HepG2 (cell line): ENCODE results near the gene TMEM270. TPM values are rescaled to one million over a fixed set of nuclear protein-coding genes. Genes with fewer than 3 reads are reported as not detected.
"Not testable (repeated sequence)": the region's sequence is repeated elsewhere in the genome, so short reads cannot be mapped to it uniquely, and the experiment has no call there.

ENCODE experiments used
- ATAC-seq: fragments of 200-7000 bp; cut with Tn5 transposase; 3 replicates; pipeline ENCODE4 v1.9.1; 2020; ENCODE audit warnings: mild to moderate bottlenecking, moderate library complexity
- BruUV-seq: library from RNA; stranded (reverse); fragments of 400-500 nt; replicated peaks from 2 replicates; lab custom pipeline; 2021; lab: Mats Ljungman, UMichigan
- CTCF ChIA-PET: fragments of 300-600 bp; formaldehyde crosslinking; extraction: SDS; loops from one replicate; lab custom pipeline; 2021; ENCODE audit warnings: low total read pairs, inconsistent platforms, low intra/inter-chr PET ratio; lab: Yijun Ruan, JAX
- POLR2A ChIA-PET: fragments of 350-600 bp; sonication (Branson Sonifier 250); formaldehyde crosslinking; loops from one replicate; lab custom pipeline; 2020; ENCODE audit warnings: antibody characterized with exemption, inconsistent platforms; lab: Yijun Ruan, JAX
- DNase-seq: peaks from one replicate; pipeline ENCODE4 v3.0.0-alpha.2; 2015; ENCODE audit warnings: low spot score
- FAIRE-seq: peaks from 3 replicates; lab custom pipeline; 2011; peaks lifted over from hg19 to GRCh38; lab: Jason Lieb, UNC
- H2AFZ ChIP-seq: one replicate; pipeline ENCODE4 v1.6.1; 2011; ENCODE audit warnings: low read length, inconsistent platforms
- H3K27ac ChIP-seq: fragments of 300-600 bp; 3 replicates; pipeline ENCODE4 v1.8.0; 2011; ENCODE audit warnings: mixed run types, mild to moderate bottlenecking, mixed read lengths, low read length, inconsistent platforms; ENCODE audit not compliant: insufficient read depth; ENCODE audit errors: extremely low read length
- H3K27me3 ChIP-seq, 2 experiments: fragments of 200-600 bp in 1 of 2; 2 replicates in 1 of 2; 3 replicates in 1 of 2; pipeline versions ENCODE4 v1.6.0 to v1.8.0; 2011; ENCODE audit warnings: low read length in 2 of 2, mild to moderate bottlenecking in 2 of 2, moderate library complexity in 2 of 2, inconsistent platforms in 1 of 2; ENCODE audit not compliant: insufficient read depth in 2 of 2, control insufficient read depth in 1 of 2
- H3K36me3 ChIP-seq, 2 experiments: fragments of 200-600 bp in 1 of 2; replicated peaks in 1 of 2; 2 replicates in 1 of 2; 3 replicates in 1 of 2; pipeline versions ENCODE4 v1.5.1 to v1.8.0; 2011; ENCODE audit warnings: low read length in 2 of 2, inconsistent platforms in 1 of 2; ENCODE audit not compliant: insufficient read depth in 2 of 2, control insufficient read depth in 1 of 2
- H3K4me1 ChIP-seq: 2 replicates; pipeline ENCODE4 v1.5.1; 2012; ENCODE audit warnings: low read length, inconsistent platforms; ENCODE audit not compliant: insufficient read depth
- H3K4me2 ChIP-seq: 2 replicates; pipeline ENCODE4 v1.6.0; 2011; ENCODE audit warnings: low read depth, low read length, inconsistent platforms
- H3K4me3 ChIP-seq, 3 experiments: fragments of 200-600 bp in 1 of 3; sonication (generic), shearing (Covaris generic) in 1 of 3; replicated peaks in 1 of 3; 2 replicates each; pipeline ENCODE4 v1.5.1; 2011 to 2016; ENCODE audit warnings: low read length in 3 of 3, inconsistent platforms in 2 of 3, low read depth in 2 of 3, mild to moderate bottlenecking in 2 of 3, control low read depth in 1 of 3, mixed read lengths in 1 of 3; ENCODE audit not compliant: insufficient read depth in 1 of 3
- H3K79me2 ChIP-seq: one replicate; pipeline ENCODE4 v1.6.1; 2011; ENCODE audit warnings: low read length, inconsistent platforms; ENCODE audit not compliant: insufficient read depth
- H3K9ac ChIP-seq: 2 replicates; pipeline ENCODE4 v1.6.0; 2011; ENCODE audit warnings: mild to moderate bottlenecking, low read depth, low read length, inconsistent platforms; ENCODE audit not compliant: insufficient read depth
- H3K9me3 ChIP-seq: 2 replicates; pipeline ENCODE4 v1.5.1; 2012; ENCODE audit warnings: mild to moderate bottlenecking, low read length
- H4K20me1 ChIP-seq: 2 replicates; pipeline ENCODE4 v1.6.0; 2011; ENCODE audit warnings: inconsistent platforms, mild to moderate bottlenecking, low read length, moderate library complexity; ENCODE audit not compliant: insufficient read depth
- ATF7-NPFF ChIP-seq: sonication (generic); formaldehyde crosslinking; IDR thresholded peaks from 2 replicates; pipeline ENCODE4 v1.8.1; 2023; ENCODE audit warnings: mild to moderate bottlenecking, low read depth, missing genetic modification reagents, moderate library complexity
- CBX2 ChIP-seq, 2 experiments: fragments of 200-600 bp in 1 of 2; sonication (generic); formaldehyde crosslinking in 1 of 2; IDR thresholded peaks; 2 replicates each; pipeline versions ENCODE4 v1.7.0 to v1.8.1; 2018 to 2022; ENCODE audit warnings: low read depth in 2 of 2, low read length in 1 of 2, mild to moderate bottlenecking in 1 of 2, missing genetic modification reagents in 1 of 2
- FOXO1 ChIP-seq: sonication (generic); formaldehyde crosslinking; IDR thresholded peaks from 2 replicates; pipeline ENCODE4 v1.4.0; 2020; ENCODE audit warnings: missing genetic modification reagents
- KDM1A ChIP-seq: IDR thresholded peaks from 2 replicates; pipeline ENCODE4 v1.6.1; 2016; ENCODE audit warnings: missing compliant biosample characterization
- KLF15 ChIP-seq: sonication (generic); formaldehyde crosslinking; IDR thresholded peaks from 2 replicates; pipeline ENCODE4 v1.8.1; 2023; ENCODE audit warnings: borderline replicate concordance, mild to moderate bottlenecking, inconsistent platforms, missing genetic modification reagents, mixed read lengths
- PHF20 ChIP-seq: sonication (generic); formaldehyde crosslinking; IDR thresholded peaks from 2 replicates; pipeline ENCODE4 v1.5.0; 2020; ENCODE audit warnings: mild to moderate bottlenecking, missing genetic modification reagents
- PHF5A ChIP-seq: IDR thresholded peaks from one replicate; pipeline ENCODE4 v1.6.1; 2018; ENCODE audit warnings: low read depth, missing genetic modification reagents; ENCODE audit not compliant: unreplicated experiment
- POLR2AphosphoS5 ChIP-seq: IDR thresholded peaks from 2 replicates; pipeline ENCODE4 v1.6.1; 2012; ENCODE audit warnings: low read depth, low read length
- SOX6 ChIP-seq, 2 experiments: fragments of 450-650 bp in 1 of 2; sonication (generic) in 1 of 2; formaldehyde crosslinking in 1 of 2; IDR thresholded peaks; 2 replicates each; pipeline versions ENCODE4 v1.4.0 to v1.6.1; 2017 to 2020; ENCODE audit warnings: antibody characterized with exemption in 1 of 2, mild to moderate bottlenecking in 1 of 2, missing genetic modification reagents in 1 of 2
- UBTF ChIP-seq: sonication (generic); formaldehyde crosslinking; IDR thresholded peaks from 2 replicates; pipeline ENCODE4 v1.4.0; 2020; ENCODE audit warnings: mild to moderate bottlenecking, missing genetic modification reagents
- ZFAT ChIP-seq: sonication (generic); formaldehyde crosslinking; conservative IDR thresholded peaks from 2 replicates; pipeline ENCODE4 v1.8.1; 2023; ENCODE audit warnings: missing genetic modification reagents, inconsistent platforms
- ZNF136 ChIP-seq: sonication (generic); formaldehyde crosslinking; IDR thresholded peaks from 2 replicates; pipeline ENCODE4 v1.8.1; 2022; ENCODE audit warnings: low read depth, mild to moderate bottlenecking, moderate library complexity, missing genetic modification reagents
- ZNF556 ChIP-seq: sonication (generic); formaldehyde crosslinking; IDR thresholded peaks from 2 replicates; pipeline ENCODE4 v1.4.0; 2020; ENCODE audit warnings: mild to moderate bottlenecking, missing genetic modification reagents, borderline replicate concordance
- ZUFSP ChIP-seq: sonication (generic); formaldehyde crosslinking; IDR thresholded peaks from 2 replicates; pipeline ENCODE4 v1.9.0; 2021; ENCODE audit warnings: missing genetic modification reagents, mild to moderate bottlenecking, borderline replicate concordance
- WGBS: methylation state at CpG from one replicate; pipeline ENCODE4 v1.1.6; 2017; ENCODE audit warnings: low lambda C conversion rate; 5-methylcytosine and 5-hydroxymethylcytosine counted together
- in situ Hi-C: cut with HindIII; loops from 2 replicates; pipeline ENCODE4 v1.10.0; 2017; ENCODE audit warnings: low pct_unique_long_range_greater_than_20kb; ENCODE audit not compliant: extremely low pct_ligation_motif_present
- intact Hi-C: fragments of 100-400 bp; cut with micrococcal nuclease; formaldehyde crosslinking; loops from one replicate; pipeline ENCODE4 v1.10.0; 2022; ENCODE audit not compliant: unreplicated experiment
- polyA plus RNA-seq, 8 experiments: library from polyadenylated mRNA; depleted of rRNA in 3 of 8; stranded (reverse) in 7 of 8; unstranded in 1 of 8; fragments of >200 nt; fragmentation: Illumina TruSeq in 4 of 8; extraction: Trizol in 4 of 8; gene quantifications; 2 replicates each; pipeline versions ENCODE4 v1.2.1 to v1.2.3, GENCODE V29; 2011 to 2016; ENCODE audit warnings: low read depth in 4 of 8, missing spikeins in 1 of 8, mixed read lengths in 1 of 8; ENCODE audit not compliant: insufficient read depth in 1 of 8
- total RNA-seq, 5 experiments: library from RNA; depleted of rRNA; stranded (reverse); fragments of >200 nt; fragmentation: Illumina TruSeq; extraction: Trizol; gene quantifications; 2 replicates each; pipeline ENCODE4 v1.2.3, GENCODE V29; 2016; ENCODE audit warnings: low read depth in 1 of 5

TMEM270 gene
- total and polyA plus RNA-seq, 2 of the 13 experiments (the other 11 are each of a cell fraction or from before 2014, with no cell fraction given) = not detected

GRCh38 chr7:73820013-73820412, 40.9 kb upstream of the TMEM270 start:
- CTCF ChIA-PET = no interaction called here
- in situ Hi-C loops = no loop called here
- ATAC-seq = no peak

GRCh38 chr7:73821597-73822285, 39.2 kb upstream of the TMEM270 start:
- DNase-seq, in situ Hi-C loops, CTCF ChIA-PET, H3K27ac ChIP-seq, FAIRE-seq, H3K4me3 ChIP-seq, H2AFZ ChIP-seq, H4K20me1 ChIP-seq, ATAC-seq, H3K36me3 ChIP-seq, intact Hi-C loops, H3K9ac ChIP-seq, BruUV-seq, H3K79me2 ChIP-seq, H3K4me2 ChIP-seq, H3K9me3 ChIP-seq: not testable (repeated sequence)
- Histone ChIP-seq H3K4me1 (peaks cover 21% of the 10 kb centered on the region), H3K27me3 (peaks cover 0 to 26% of the 10 kb centered on the region in 2 experiments; a peak in 3 of 5 replicates)
- 67% methylated on average over 14 of the region's 14 CpGs for WGBS
- POLR2A ChIA-PET = interaction anchor here (0.8 to 1.5 kb wide), 3 partner anchors 9 to 21 kb away, joined by 3 to 4 read pairs (median 3); partner anchors contain the start of genes CLDN4 and METTL27

More at GRCh38 chr7:73820013-73820412, 40.9 kb upstream of the TMEM270 start:
- no peak for DNase-seq
- no TSS peak for BruUV-seq
- H3K9ac ChIP-seq = no peak overlapping the region
- FAIRE-seq = no peak
- H3K9me3 ChIP-seq = no peaks in the 10 kb centered on the region
- H3K4me3 ChIP-seq = no peak overlapping the region
- no peaks in the 10 kb centered on the region for H3K79me2 ChIP-seq
- intact Hi-C loops = no loop called here
- no peaks in the 10 kb centered on the region for H4K20me1 ChIP-seq
- no peak overlapping the region for H3K4me2 ChIP-seq
- TF ChIP-seq CBX2 (IDR thresholded peaks at IDR 0.05; ENCODE audit: low read depth, low read length) (no peak), CBX2 (CRISPR knock-in tag; IDR thresholded peaks at IDR 0.05; ENCODE audit: low read depth) (no peak), POLR2AphosphoS5 (no peak), KLF15 (CRISPR knock-in tag) (no peak), PHF20 (CRISPR knock-in tag) (no peak), ATF7-NPFF (CRISPR knock-in tag) (no peak), UBTF (CRISPR knock-in tag) (no peak), ZFAT (CRISPR knock-in tag) (no peak), ZNF136 (CRISPR knock-in tag) (no peak), ZUFSP (CRISPR knock-in tag) (no peak), KDM1A (no peak), FOXO1 (no peak), ZNF556 (CRISPR knock-in tag) (no peak), SOX6 (IDR thresholded peaks at IDR 0.05) (no peak), SOX6 (CRISPR knock-in tag; IDR thresholded peaks at IDR 0.05) (no peak), PHF5A (CRISPR knock-in tag) (no peak)
- peaks cover 0 to 18% of the 10 kb centered on the region in 2 experiments; a peak in 3 of 5 replicates for H3K27me3 ChIP-seq
- no peak overlapping the region for H3K27ac ChIP-seq
- POLR2A ChIA-PET = no interaction called here
- H3K4me1 ChIP-seq = peaks cover 13% of the 10 kb centered on the region
- 50% methylated on average over 7 of the region's 7 CpGs for WGBS
- H2AFZ ChIP-seq = no peak overlapping the region
- no peaks in the 10 kb centered on the region for H3K36me3 ChIP-seq
